ENCODE measurements around the gene GSTO1.
A peak's percentile ranks its signal among the peaks of the same experiment; 100 is the strongest.

The GSTO1 gene

DNA sequence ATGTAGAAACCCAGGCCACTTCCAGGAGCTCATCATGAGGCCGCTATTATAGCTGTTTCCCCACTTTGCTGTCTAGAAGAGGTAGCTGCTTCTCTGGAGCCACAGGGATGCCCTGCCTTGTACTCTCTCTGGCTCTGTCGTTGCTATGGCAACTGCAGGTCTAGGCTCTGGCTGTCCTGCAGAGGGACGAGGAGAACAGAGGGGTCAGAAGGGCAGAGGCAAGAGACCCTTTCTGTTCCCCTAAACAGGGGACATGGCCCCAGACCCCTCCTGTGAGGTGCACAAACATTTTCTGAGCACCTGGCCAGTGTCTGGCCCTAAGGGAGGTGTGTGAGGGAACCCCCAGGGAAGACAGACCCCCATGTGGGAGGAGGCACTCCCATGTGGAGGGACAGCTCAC, 52.2 kb downstream of the GSTO1 start:
- H3K4me3 ChIP-seq (ENCODE audit: low read length) = no peak overlapping the region
- no peak for DNase-seq (ENCODE audit: low read depth)
- TF ChIP-seq, protein P1, sequence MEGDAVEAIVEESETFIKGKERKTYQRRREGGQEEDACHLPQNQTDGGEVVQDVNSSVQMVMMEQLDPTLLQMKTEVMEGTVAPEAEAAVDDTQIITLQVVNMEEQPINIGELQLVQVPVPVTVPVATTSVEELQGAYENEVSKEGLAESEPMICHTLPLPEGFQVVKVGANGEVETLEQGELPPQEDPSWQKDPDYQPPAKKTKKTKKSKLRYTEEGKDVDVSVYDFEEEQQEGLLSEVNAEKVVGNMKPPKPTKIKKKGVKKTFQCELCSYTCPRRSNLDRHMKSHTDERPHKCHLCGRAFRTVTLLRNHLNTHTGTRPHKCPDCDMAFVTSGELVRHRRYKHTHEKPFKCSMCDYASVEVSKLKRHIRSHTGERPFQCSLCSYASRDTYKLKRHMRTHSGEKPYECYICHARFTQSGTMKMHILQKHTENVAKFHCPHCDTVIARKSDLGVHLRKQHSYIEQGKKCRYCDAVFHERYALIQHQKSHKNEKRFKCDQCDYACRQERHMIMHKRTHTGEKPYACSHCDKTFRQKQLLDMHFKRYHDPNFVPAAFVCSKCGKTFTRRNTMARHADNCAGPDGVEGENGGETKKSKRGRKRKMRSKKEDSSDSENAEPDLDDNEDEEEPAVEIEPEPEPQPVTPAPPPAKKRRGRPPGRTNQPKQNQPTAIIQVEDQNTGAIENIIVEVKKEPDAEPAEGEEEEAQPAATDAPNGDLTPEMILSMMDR (conservative IDR thresholded peaks at IDR 0.05; ENCODE audit: low read length) = no peak

DNA sequence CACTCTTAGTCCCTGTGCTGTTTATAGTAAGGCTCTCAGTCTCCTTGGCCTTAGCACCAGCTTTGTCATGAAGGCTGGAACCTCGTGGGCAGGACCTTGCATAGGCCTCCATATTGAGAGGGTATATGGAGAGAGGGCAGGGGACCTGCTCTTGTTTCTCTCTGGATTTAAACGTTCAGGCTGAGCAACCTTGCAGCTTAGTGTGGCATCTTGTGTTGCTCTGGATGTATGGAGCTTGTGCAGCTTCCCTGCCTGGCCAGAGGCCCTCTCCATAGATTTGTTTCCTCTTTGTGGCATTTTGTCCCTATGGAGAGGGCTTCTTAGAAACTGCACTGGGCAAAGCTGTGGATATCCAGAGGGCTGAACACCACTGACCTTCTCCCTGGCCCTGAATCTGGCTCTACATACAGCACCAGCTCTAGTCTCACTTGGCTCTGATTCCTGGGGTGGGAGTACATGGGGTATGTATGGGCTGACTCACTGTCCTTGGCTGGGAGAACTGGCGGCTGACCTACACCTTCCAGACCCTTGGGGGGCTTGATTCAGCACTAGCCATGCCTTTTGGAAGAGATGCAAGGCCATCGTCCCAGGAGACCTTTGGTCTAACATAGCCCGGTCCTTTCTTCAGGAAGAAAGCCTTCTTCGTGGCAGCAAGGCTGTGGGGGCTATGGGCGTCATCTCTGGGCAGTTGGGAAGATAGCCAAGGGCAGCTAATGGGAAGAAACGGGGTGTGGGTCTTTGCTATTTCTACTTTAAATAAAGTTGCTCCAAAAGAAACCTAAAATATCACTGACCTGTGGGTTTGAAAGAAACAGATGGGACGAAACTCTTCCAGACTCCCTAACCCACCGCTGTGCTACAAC, 53.1 kb downstream of the GSTO1 start:
- no peak for DNase-seq (ENCODE audit: low read depth)
- no peak overlapping the region for H3K4me3 ChIP-seq (ENCODE audit: low read length)
- TF ChIP-seq, protein P1 (conservative IDR thresholded peaks at IDR 0.05; ENCODE audit: low read length) = no peak

DNA sequence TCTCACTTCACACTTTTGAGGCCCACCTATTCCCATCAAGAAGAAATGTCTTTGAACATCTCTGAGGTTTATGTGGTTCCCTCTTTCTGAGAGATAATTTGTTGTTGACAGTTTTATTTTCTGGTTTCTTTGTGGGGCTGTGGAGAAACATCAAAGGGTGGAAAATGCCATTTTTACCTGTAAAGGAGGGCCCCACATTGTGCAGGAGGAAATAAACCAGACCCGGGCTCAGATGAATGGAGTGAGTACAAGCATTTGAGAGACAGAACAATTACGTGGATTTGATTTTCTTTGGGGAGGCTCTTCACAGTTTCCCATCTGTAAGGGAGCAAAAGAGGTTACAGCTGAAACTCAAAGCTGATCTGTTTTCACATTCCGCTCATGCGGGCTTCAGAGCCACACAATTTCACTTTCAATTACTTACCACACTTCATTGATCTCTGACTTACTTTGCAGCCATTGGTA, 53.8 kb downstream of the GSTO1 start:
- H3K4me3 ChIP-seq (ENCODE audit: low read length) = no peak overlapping the region
- DNase-seq (ENCODE audit: low read depth) = no peak
- TF ChIP-seq, protein P1 (conservative IDR thresholded peaks at IDR 0.05; ENCODE audit: low read length) = no peak

DNA sequence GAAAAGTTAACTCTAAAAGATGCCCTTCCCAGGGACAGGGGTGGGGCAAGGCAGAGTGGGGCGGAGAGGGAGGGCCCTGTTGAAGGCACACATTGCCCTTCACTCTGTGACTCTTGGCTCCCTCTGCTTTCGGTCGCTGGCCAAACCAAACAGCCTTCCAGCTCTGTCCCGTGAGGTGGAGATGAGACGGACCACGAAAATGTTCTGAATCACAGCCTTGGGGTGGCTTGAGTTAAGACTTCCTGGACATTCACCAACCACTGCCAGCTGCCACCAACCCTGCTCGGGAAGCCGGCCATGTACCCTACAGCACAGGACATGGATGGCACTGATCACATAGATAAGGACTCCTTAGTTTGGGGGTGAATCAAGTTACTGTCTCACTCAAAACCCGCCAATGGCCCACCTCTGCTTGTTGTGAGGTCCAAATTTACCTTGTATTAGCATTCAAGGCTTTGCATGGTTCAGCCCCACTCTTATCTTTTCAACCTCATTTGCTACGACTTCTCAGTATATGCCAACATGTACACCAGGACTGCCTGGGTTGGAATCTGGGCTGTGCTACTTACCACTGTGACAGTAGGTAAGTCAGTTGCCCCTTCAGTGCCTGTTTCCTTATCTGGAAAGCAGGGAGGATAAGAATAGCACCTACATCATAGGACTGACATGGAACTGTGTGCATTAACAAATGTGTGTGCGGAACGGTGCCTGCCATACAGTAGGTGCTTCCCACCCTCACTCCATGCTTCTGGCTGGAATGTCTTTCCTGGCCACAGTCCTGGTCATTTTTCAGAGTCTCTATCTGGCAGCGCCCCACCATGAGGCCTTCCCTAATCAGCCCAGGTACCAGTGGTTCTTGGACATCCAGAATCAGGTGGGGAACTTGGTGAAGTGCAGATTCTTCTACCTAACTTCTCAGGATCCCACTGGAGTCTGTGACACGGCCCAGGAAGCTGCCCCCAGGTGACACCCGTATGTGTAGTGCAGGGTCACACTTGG, 55.6 kb downstream of the GSTO1 start:
- H3K4me3 ChIP-seq (ENCODE audit: low read length) = no peak overlapping the region
- DNase-seq (ENCODE audit: low read depth) = peak; percentile 91
- TF ChIP-seq, protein P1 (conservative IDR thresholded peaks at IDR 0.05; ENCODE audit: low read length) = no peak

DNA sequence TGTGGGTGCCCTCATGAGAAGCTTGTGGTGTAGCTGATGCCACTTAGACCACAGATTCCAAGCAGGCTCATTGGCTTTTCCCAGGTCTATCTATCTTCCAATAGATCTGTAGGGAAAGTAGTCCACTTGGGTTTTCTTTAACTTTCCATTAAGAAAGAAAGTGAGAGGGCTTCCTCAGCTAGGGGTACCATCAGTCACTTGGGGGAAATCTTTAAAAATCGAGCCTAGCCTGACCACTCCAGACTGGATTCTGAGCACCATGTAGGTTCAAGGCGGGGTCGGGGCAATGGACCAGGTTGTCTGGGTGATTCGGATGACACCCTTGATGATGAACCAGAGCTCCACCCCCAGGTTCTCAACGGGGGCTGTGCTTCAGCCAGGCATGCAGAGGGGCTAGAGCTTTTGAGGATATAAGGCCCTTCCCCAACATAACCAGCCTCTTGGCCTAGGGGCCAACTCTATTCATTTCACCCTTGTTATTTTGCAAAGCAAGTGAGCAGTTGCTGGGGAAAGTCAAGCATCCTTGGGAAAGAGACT, 56.6 kb downstream of the GSTO1 start:
- TF ChIP-seq, protein P1 (conservative IDR thresholded peaks at IDR 0.05; ENCODE audit: low read length) = no peak
- DNase-seq (ENCODE audit: low read depth) = no peak
- H3K4me3 ChIP-seq (ENCODE audit: low read length) = no peak overlapping the region

DNA sequence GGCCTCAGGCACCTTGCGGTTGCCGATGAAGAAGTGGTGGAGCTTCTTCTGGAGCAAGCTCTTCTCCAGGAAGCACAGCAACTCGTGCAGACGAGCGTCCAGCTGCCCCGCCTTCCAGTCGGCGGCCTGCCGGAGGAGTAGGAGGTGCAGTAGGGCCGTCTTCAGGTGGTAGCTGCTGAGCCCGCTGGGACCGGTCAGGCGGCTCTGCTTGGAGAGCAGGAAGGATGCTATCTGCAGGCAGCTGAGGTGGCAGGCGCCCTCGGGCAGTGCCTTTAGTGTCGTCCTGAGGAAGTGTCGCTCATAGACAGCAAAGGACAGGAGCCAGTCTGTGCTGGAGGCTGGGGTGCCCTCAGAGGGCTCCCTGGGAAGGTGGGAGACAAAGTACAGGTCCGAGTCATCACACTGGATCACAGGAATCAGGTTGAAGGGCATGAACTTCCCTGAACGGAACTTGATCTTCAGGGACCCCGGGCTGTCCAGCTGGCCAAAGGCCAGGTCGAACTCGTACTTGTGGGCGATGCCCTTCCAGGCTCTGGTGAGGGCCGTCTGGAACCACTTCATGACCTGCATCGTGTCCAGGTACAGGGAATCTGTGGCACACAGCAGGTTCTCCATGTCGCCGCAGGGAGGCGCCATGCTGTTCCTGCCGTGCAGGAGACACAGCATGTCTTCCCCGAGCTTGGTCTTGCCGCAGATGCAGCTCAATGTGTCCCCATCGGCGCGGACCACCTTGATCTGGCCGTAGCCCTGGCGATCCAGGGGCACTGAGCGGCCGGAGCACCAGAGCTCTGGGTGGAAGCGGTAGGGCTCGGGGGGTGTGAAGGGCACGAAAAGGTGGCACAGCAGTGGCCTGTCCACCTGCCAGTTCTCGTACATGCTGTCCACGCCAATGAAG, 60.1 kb downstream of the GSTO1 start:
- H3K4me3 ChIP-seq (ENCODE audit: low read length) = no peak overlapping the region
- TF ChIP-seq, protein P1 (conservative IDR thresholded peaks at IDR 0.05; ENCODE audit: low read length) = no peak
- no peak for DNase-seq (ENCODE audit: low read depth)
